ENCODE data around the gene PGF.

DNA sequence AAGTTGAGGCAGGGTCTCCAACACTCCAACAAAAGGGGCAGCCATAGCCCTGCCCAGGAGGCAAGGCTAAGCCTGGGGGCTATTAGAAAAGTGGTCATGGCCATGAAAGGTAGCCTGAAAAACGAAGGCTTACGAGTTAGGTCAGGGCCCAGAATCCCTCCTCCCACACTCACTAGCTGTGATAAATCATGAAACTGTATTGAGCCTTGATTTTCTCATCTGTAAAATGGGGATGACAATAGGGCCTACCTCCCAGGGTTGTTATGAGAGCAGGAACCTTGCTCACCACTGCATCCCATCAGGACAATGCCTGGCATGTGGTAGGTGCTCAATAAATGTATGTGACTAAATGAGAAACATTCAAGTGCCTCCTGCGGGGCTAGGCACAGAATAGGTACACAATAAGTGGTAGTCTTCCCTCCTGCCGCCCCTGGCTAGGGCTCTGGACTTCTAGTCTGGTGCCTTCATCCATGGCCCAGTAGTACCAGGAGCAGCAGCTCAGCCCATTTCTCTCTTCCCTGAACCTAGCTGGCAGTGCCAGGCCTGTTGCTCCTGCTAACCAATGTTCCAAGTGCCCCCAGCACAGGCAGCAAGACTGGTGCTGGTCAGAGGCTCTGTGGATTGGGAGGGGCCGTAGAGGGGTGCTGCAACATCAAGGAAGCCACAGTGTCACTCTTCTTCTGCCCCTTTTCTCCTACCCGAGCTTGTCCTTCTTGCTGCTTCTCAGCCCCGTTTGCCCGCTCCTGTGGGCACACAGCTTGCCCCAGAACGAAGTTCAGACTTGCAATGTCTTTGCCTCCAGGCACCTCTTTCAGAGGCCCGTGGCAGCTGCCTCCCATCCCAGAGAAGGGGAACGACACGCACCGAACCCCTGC is 7.8 kb downstream of the PGF start:
- TF ChIP-seq ZNF143 (CRISPR knock-in tag; IDR thresholded peaks at IDR 0.05) (no peak), TCF12 (IDR thresholded peaks at IDR 0.05) (no peak), TCF12 (CRISPR knock-in tag; IDR thresholded peaks at IDR 0.05) (no peak), LCORL (IDR thresholded peaks at IDR 0.05) (no peak), LCORL (CRISPR knock-in tag; IDR thresholded peaks at IDR 0.05) (no peak), ZNF350 (CRISPR knock-in tag; IDR thresholded peaks at IDR 0.05; ENCODE audit: borderline replicate concordance, low read depth) (no peak), CAMTA2 (CRISPR knock-in tag; IDR thresholded peaks at IDR 0.05; ENCODE audit: borderline replicate concordance) (no peak), PRPF4 (IDR thresholded peaks at IDR 0.05; ENCODE audit: low read depth, low read length, poor library complexity, severe bottlenecking) (no peak), NR2C2 (CRISPR knock-in tag; IDR thresholded peaks at IDR 0.05; ENCODE audit: borderline replicate concordance) (no peak), CTCF (CRISPR knock-in tag; IDR thresholded peaks at IDR 0.05) (no peak), NPAS2 (CRISPR knock-in tag; IDR thresholded peaks at IDR 0.05; ENCODE audit: borderline replicate concordance) (no peak)
- TF ChIP-seq, protein P1, sequence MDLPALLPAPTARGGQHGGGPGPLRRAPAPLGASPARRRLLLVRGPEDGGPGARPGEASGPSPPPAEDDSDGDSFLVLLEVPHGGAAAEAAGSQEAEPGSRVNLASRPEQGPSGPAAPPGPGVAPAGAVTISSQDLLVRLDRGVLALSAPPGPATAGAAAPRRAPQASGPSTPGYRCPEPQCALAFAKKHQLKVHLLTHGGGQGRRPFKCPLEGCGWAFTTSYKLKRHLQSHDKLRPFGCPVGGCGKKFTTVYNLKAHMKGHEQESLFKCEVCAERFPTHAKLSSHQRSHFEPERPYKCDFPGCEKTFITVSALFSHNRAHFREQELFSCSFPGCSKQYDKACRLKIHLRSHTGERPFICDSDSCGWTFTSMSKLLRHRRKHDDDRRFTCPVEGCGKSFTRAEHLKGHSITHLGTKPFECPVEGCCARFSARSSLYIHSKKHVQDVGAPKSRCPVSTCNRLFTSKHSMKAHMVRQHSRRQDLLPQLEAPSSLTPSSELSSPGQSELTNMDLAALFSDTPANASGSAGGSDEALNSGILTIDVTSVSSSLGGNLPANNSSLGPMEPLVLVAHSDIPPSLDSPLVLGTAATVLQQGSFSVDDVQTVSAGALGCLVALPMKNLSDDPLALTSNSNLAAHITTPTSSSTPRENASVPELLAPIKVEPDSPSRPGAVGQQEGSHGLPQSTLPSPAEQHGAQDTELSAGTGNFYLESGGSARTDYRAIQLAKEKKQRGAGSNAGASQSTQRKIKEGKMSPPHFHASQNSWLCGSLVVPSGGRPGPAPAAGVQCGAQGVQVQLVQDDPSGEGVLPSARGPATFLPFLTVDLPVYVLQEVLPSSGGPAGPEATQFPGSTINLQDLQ (CRISPR knock-in tag; IDR thresholded peaks at IDR 0.05), result no peak
